ENCODE data around the gene CEP70.

DNA sequence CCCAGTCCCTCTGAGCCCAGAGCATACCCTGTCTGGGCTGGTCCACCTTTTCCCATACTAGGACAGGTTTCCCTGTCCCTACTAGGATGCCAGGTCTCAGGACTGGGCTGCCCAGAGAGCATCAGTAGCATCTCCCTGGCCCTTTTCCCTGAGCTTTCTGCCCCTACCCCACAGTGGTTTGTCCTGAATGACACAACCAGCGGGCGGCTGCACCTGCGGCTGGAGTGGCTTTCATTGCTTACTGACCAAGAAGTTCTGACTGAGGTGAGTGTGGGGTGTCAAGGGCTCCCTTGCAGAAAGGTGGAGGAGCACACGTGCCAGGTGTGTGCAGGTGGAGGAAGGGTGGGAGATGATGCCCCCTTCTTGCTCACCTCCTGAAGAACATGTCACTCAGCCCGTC, 126.1 kb downstream of the CEP70 start:
- TF ChIP-seq POLR2A (IDR thresholded peaks at IDR 0.05) (no peak), EP300 (IDR thresholded peaks at IDR 0.05) (no peak)
- TF ChIP-seq, protein P1, sequence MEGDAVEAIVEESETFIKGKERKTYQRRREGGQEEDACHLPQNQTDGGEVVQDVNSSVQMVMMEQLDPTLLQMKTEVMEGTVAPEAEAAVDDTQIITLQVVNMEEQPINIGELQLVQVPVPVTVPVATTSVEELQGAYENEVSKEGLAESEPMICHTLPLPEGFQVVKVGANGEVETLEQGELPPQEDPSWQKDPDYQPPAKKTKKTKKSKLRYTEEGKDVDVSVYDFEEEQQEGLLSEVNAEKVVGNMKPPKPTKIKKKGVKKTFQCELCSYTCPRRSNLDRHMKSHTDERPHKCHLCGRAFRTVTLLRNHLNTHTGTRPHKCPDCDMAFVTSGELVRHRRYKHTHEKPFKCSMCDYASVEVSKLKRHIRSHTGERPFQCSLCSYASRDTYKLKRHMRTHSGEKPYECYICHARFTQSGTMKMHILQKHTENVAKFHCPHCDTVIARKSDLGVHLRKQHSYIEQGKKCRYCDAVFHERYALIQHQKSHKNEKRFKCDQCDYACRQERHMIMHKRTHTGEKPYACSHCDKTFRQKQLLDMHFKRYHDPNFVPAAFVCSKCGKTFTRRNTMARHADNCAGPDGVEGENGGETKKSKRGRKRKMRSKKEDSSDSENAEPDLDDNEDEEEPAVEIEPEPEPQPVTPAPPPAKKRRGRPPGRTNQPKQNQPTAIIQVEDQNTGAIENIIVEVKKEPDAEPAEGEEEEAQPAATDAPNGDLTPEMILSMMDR (IDR thresholded peaks at IDR 0.05) = no peak

Data from gastroesophageal sphincter (tissue), 3 donors.